Measurements from ENCODE around the gene TRIM2.

Gene TRIM2

GRCh38 chr4:153204728-153205648 is 745 bp downstream of the TRIM2 start:
- Histone ChIP-seq H3K4me3 (ENCODE audit: control insufficient read depth in 1 of 7, extremely low read depth in 1 of 7, insufficient read depth in 4 of 7, low read depth in 2 of 7, low read length in 6 of 7) (no peak overlapping the region), H3K9me3 (ENCODE audit: control extremely low read depth in 1 of 5, control insufficient read depth in 4 of 5, insufficient read depth in 2 of 5, low read depth in 1 of 5, low read length in 4 of 5) (no peaks in the 10 kb centered on the region), H3K4me1 (ENCODE audit: control extremely low read depth in 1 of 4, control insufficient read depth in 4 of 4, insufficient read depth in 4 of 4, low read length in 3 of 4) (no peaks in the 10 kb centered on the region), H3K27me3 (replicated peaks in 2 of 5; ENCODE audit: control insufficient read depth in 4 of 5, insufficient read depth in 5 of 5, low read length in 4 of 5) (peaks cover 0 to 7% (median 0%) of the 10 kb centered on the region in 5 experiments), H3K27ac (ENCODE audit: insufficient read depth in 1 of 2, low read depth in 1 of 2, low read length in 2 of 2, poor library complexity in 1 of 2, severe bottlenecking in 2 of 2) (no peak overlapping the region), H3K36me3 (ENCODE audit: control insufficient read depth in 4 of 4, insufficient read depth in 4 of 4, low read length in 3 of 4) (no peaks in the 10 kb centered on the region)
- DNase-seq, result no peak
- 76% methylated on average over 16 of the region's 22 CpGs for WGBS (ENCODE audit: insufficient coverage)
- ChIA-PET POLR2A (no interaction called here), CTCF (interaction anchor here (1.7 kb wide), 1 partner anchor 17 kb away, joined by 3 read pairs; no protein-coding TSS in a partner anchor)

GRCh38 chr4:153205757-153206156 is 1.5 kb downstream of the TRIM2 start:
- H3K4me1 ChIP-seq (ENCODE audit: control extremely low read depth in 1 of 4, control insufficient read depth in 4 of 4, insufficient read depth in 4 of 4, low read length in 3 of 4), result no peaks in the 10 kb centered on the region
- ChIA-PET CTCF (interaction anchor here (0.6 to 1.7 kb wide), 5 partner anchors 16 to 366 kb away, joined by 3 to 4 read pairs (median 3); no protein-coding TSS in a partner anchor), POLR2A (no interaction called here)
- no peaks in the 10 kb centered on the region for H3K36me3 ChIP-seq (ENCODE audit: control insufficient read depth in 4 of 4, insufficient read depth in 4 of 4, low read length in 3 of 4)
- H3K4me3 ChIP-seq (ENCODE audit: control insufficient read depth in 1 of 7, extremely low read depth in 1 of 7, insufficient read depth in 4 of 7, low read depth in 2 of 7, low read length in 6 of 7), result no peak overlapping the region
- H3K27me3 ChIP-seq (replicated peaks in 2 of 5; ENCODE audit: control insufficient read depth in 4 of 5, insufficient read depth in 5 of 5, low read length in 4 of 5), result peaks cover 0 to 7% (median 0%) of the 10 kb centered on the region in 5 experiments
- no peak for DNase-seq
- no peak overlapping the region for H3K27ac ChIP-seq (ENCODE audit: insufficient read depth in 1 of 2, low read depth in 1 of 2, low read length in 2 of 2, poor library complexity in 1 of 2, severe bottlenecking in 2 of 2)
- no peaks in the 10 kb centered on the region for H3K9me3 ChIP-seq (ENCODE audit: control extremely low read depth in 1 of 5, control insufficient read depth in 4 of 5, insufficient read depth in 2 of 5, low read depth in 1 of 5, low read length in 4 of 5)
- WGBS (ENCODE audit: insufficient coverage), result 94% methylated on average over 5 of the region's 5 CpGs

- Histone ChIP-seq H3K36me3 (ENCODE audit: control insufficient read depth in 4 of 4, insufficient read depth in 4 of 4, low read length in 3 of 4) (no peaks in the 10 kb centered on the region), H3K27ac (ENCODE audit: insufficient read depth in 1 of 2, low read depth in 1 of 2, low read length in 2 of 2, poor library complexity in 1 of 2, severe bottlenecking in 2 of 2) (no peak overlapping the region), H3K27me3 (replicated peaks in 2 of 5; ENCODE audit: control insufficient read depth in 4 of 5, insufficient read depth in 5 of 5, low read length in 4 of 5) (peaks cover 0 to 7% (median 0%) of the 10 kb centered on the region in 5 experiments), H3K4me1 (ENCODE audit: control extremely low read depth in 1 of 4, control insufficient read depth in 4 of 4, insufficient read depth in 4 of 4, low read length in 3 of 4) (no peaks in the 10 kb centered on the region), H3K9me3 (ENCODE audit: control extremely low read depth in 1 of 5, control insufficient read depth in 4 of 5, insufficient read depth in 2 of 5, low read depth in 1 of 5, low read length in 4 of 5) (peaks cover 0 to 3% (median 0%) of the 10 kb centered on the region in 5 experiments), H3K4me3 (ENCODE audit: control insufficient read depth in 1 of 7, extremely low read depth in 1 of 7, insufficient read depth in 4 of 7, low read depth in 2 of 7, low read length in 6 of 7) (no peak overlapping the region)
- no peak for DNase-seq
- 76% methylated on average over 3 of the region's 5 CpGs for WGBS (ENCODE audit: insufficient coverage)
- ChIA-PET POLR2A (no interaction called here), CTCF (interaction anchor here (0.6 to 1.7 kb wide), 3 partner anchors 16 to 51 kb away, joined by 3 read pairs; no protein-coding TSS in a partner anchor)
These were observed 2.3 kb downstream of the TRIM2 start for GRCh38 chr4:153206534-153206933.

- 68% methylated on average over 8 of the region's 8 CpGs for whole genome bisulfite sequencing (ENCODE audit: insufficient coverage)
- POLR2A ChIA-PET, result no interaction called here
- no peaks in the 10 kb centered on the region for H3K4me1 ChIP-seq (ENCODE audit: control extremely low read depth in 1 of 4, control insufficient read depth in 4 of 4, insufficient read depth in 4 of 4, low read length in 3 of 4)
These were observed 2.8 kb downstream of the TRIM2 start for GRCh38 chr4:153207027-153207426.

GRCh38 chr4:153207567-153207966 is 3.3 kb downstream of the TRIM2 start:
- peaks cover 0 to 7% (median 0%) of the 10 kb centered on the region in 5 experiments for H3K27me3 ChIP-seq (replicated peaks in 2 of 5; ENCODE audit: control insufficient read depth in 4 of 5, insufficient read depth in 5 of 5, low read length in 4 of 5)
- ChIA-PET CTCF (no interaction called here), POLR2A (no interaction called here)
- DNase-seq, result no peak
- WGBS (ENCODE audit: insufficient coverage), result 72% methylated on average over 6 of the region's 7 CpGs
- H3K27ac ChIP-seq (ENCODE audit: insufficient read depth in 1 of 2, low read depth in 1 of 2, low read length in 2 of 2, poor library complexity in 1 of 2, severe bottlenecking in 2 of 2), result no peak overlapping the region
- H3K36me3 ChIP-seq (ENCODE audit: control insufficient read depth in 4 of 4, insufficient read depth in 4 of 4, low read length in 3 of 4), result no peaks in the 10 kb centered on the region
- peaks cover 0 to 3% (median 0%) of the 10 kb centered on the region in 5 experiments for H3K9me3 ChIP-seq (ENCODE audit: control extremely low read depth in 1 of 5, control insufficient read depth in 4 of 5, insufficient read depth in 2 of 5, low read depth in 1 of 5, low read length in 4 of 5)
- no peaks in the 10 kb centered on the region for H3K4me1 ChIP-seq (ENCODE audit: control extremely low read depth in 1 of 4, control insufficient read depth in 4 of 4, insufficient read depth in 4 of 4, low read length in 3 of 4)
- H3K4me3 ChIP-seq (ENCODE audit: control insufficient read depth in 1 of 7, extremely low read depth in 1 of 7, insufficient read depth in 4 of 7, low read depth in 2 of 7, low read length in 6 of 7), result no peak overlapping the region

More at GRCh38 chr4:153207027-153207426, 2.8 kb downstream of the TRIM2 start:
- Histone ChIP-seq H3K36me3 (ENCODE audit: control insufficient read depth in 4 of 4, insufficient read depth in 4 of 4, low read length in 3 of 4) (no peaks in the 10 kb centered on the region), H3K27me3 (replicated peaks in 2 of 5; ENCODE audit: control insufficient read depth in 4 of 5, insufficient read depth in 5 of 5, low read length in 4 of 5) (peaks cover 0 to 7% (median 0%) of the 10 kb centered on the region in 5 experiments), H3K4me3 (ENCODE audit: control insufficient read depth in 1 of 7, extremely low read depth in 1 of 7, insufficient read depth in 4 of 7, low read depth in 2 of 7, low read length in 6 of 7) (no peak overlapping the region), H3K27ac (ENCODE audit: insufficient read depth in 1 of 2, low read depth in 1 of 2, low read length in 2 of 2, poor library complexity in 1 of 2, severe bottlenecking in 2 of 2) (no peak overlapping the region), H3K9me3 (ENCODE audit: control extremely low read depth in 1 of 5, control insufficient read depth in 4 of 5, insufficient read depth in 2 of 5, low read depth in 1 of 5, low read length in 4 of 5) (peaks cover 0 to 3% (median 0%) of the 10 kb centered on the region in 5 experiments)
- CTCF ChIA-PET, result no interaction called here
- DNase-seq, result no peak

GRCh38 chr4:153209410-153209809 is 5.2 kb downstream of the TRIM2 start:
- DNase-seq, result no peak
- CTCF ChIA-PET, result no interaction called here
- Histone ChIP-seq H3K36me3 (ENCODE audit: control insufficient read depth in 4 of 4, insufficient read depth in 4 of 4, low read length in 3 of 4) (no peaks in the 10 kb centered on the region), H3K27me3 (replicated peaks in 2 of 5; ENCODE audit: control insufficient read depth in 4 of 5, insufficient read depth in 5 of 5, low read length in 4 of 5) (peaks cover 0 to 8% (median 0%) of the 10 kb centered on the region in 5 experiments), H3K27ac (ENCODE audit: insufficient read depth in 1 of 2, low read depth in 1 of 2, low read length in 2 of 2, poor library complexity in 1 of 2, severe bottlenecking in 2 of 2) (no peak overlapping the region), H3K4me1 (ENCODE audit: control extremely low read depth in 1 of 4, control insufficient read depth in 4 of 4, insufficient read depth in 4 of 4, low read length in 3 of 4) (no peaks in the 10 kb centered on the region), H3K9me3 (ENCODE audit: control extremely low read depth in 1 of 5, control insufficient read depth in 4 of 5, insufficient read depth in 2 of 5, low read depth in 1 of 5, low read length in 4 of 5) (peaks cover 0 to 3% (median 0%) of the 10 kb centered on the region in 5 experiments), H3K4me3 (ENCODE audit: control insufficient read depth in 1 of 7, extremely low read depth in 1 of 7, insufficient read depth in 4 of 7, low read depth in 2 of 7, low read length in 6 of 7) (no peak overlapping the region)
- 92% methylated on average over 2 of the region's 5 CpGs for WGBS (ENCODE audit: insufficient coverage)
- POLR2A ChIA-PET, result no interaction called here

- Histone ChIP-seq H3K4me1 (ENCODE audit: control extremely low read depth in 1 of 4, control insufficient read depth in 4 of 4, insufficient read depth in 4 of 4, low read length in 3 of 4) (no peaks in the 10 kb centered on the region), H3K9me3 (ENCODE audit: control extremely low read depth in 1 of 5, control insufficient read depth in 4 of 5, insufficient read depth in 2 of 5, low read depth in 1 of 5, low read length in 4 of 5) (peaks cover 0 to 3% (median 0%) of the 10 kb centered on the region in 5 experiments), H3K36me3 (ENCODE audit: control insufficient read depth in 4 of 4, insufficient read depth in 4 of 4, low read length in 3 of 4) (no peaks in the 10 kb centered on the region), H3K4me3 (ENCODE audit: control insufficient read depth in 1 of 7, extremely low read depth in 1 of 7, insufficient read depth in 4 of 7, low read depth in 2 of 7, low read length in 6 of 7) (no peak overlapping the region), H3K27ac (ENCODE audit: insufficient read depth in 1 of 2, low read depth in 1 of 2, low read length in 2 of 2, poor library complexity in 1 of 2, severe bottlenecking in 2 of 2) (no peak overlapping the region), H3K27me3 (replicated peaks in 2 of 5; ENCODE audit: control insufficient read depth in 4 of 5, insufficient read depth in 5 of 5, low read length in 4 of 5) (peaks cover 0 to 4% (median 0%) of the 10 kb centered on the region in 5 experiments)
- ChIA-PET POLR2A (no interaction called here), CTCF (no interaction called here)
- WGBS (ENCODE audit: insufficient coverage), result no CpG with 5 or more reads among the region's 1 CpG
- DNase-seq, result no peak
These were observed 6.5 kb downstream of the TRIM2 start for GRCh38 chr4:153210727-153211126.

Measured in common myeloid progenitor, CD34-positive (primary cell).